Ishikawa (cell line): ENCODE results near the gene OSER1.

Source experiments
- CEBPB ChIP-seq: IDR thresholded peaks from 2 replicates; pipeline ENCODE4 v1.6.1; 2012
- CREB1 ChIP-seq: IDR thresholded peaks from 2 replicates; pipeline ENCODE4 v1.6.1; 2012; ENCODE audit warnings: low read depth
- EGR1 ChIP-seq: IDR thresholded peaks from 2 replicates; pipeline ENCODE4 v1.6.1; 2012
- EP300 ChIP-seq: IDR thresholded peaks from 2 replicates; pipeline ENCODE4 v1.6.1; 2012; ENCODE audit warnings: borderline replicate concordance
- FOXM1 ChIP-seq: IDR thresholded peaks from 2 replicates; pipeline ENCODE4 v1.6.1; 2012; ENCODE audit warnings: low read depth, borderline replicate concordance
- MAX ChIP-seq: IDR thresholded peaks from 2 replicates; pipeline ENCODE4 v1.6.1; 2012
- NFIC ChIP-seq: IDR thresholded peaks from 2 replicates; pipeline ENCODE4 v1.6.1; 2012
- RAD21 ChIP-seq: IDR thresholded peaks from 2 replicates; pipeline ENCODE4 v1.6.1; 2012; ENCODE audit warnings: low read depth
- TAF1 ChIP-seq: IDR thresholded peaks from 2 replicates; pipeline ENCODE4 v1.6.1; 2012; ENCODE audit warnings: low read depth, mild to moderate bottlenecking
- TCF12 ChIP-seq: IDR thresholded peaks from 2 replicates; pipeline ENCODE4 v1.6.1; 2012; ENCODE audit warnings: low read depth
- TEAD4 ChIP-seq: IDR thresholded peaks from 2 replicates; pipeline ENCODE4 v1.6.1; 2012
- YY1 ChIP-seq: IDR thresholded peaks from 2 replicates; pipeline ENCODE4 v1.6.1; 2012; ENCODE audit warnings: low read depth
- ZBTB7A ChIP-seq: IDR thresholded peaks from 2 replicates; pipeline ENCODE4 v1.6.1; 2012; ENCODE audit warnings: low read depth
- TF ChIP-seq, protein P1 (sequence below): IDR thresholded peaks from 2 replicates; pipeline ENCODE4 v1.6.1; 2012; ENCODE audit warnings: low read depth, mild to moderate bottlenecking
- TF ChIP-seq, protein P2 (sequence below): IDR thresholded peaks from 2 replicates; pipeline ENCODE4 v1.6.1; 2012

The OSER1 gene

DNA sequence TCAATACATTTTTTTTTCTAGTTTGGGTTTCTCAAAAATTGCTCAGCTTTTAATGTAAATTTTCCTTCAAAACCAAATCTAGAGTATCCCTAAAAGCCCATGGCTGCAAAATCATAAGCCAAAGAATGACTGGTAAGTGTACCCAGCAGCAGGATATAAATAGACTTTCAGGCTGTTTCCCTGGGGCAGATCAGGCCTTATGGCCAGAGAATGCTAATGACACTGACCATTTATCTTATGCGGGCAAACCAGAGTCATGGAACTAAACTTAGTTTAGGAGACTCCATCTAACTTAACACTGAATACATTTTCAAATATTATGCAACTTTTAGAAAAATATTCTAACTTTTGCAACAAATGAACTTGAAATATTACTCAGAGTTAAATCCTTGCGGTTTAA, 7.4 kb downstream of the OSER1 start:
- TF ChIP-seq, protein P1, sequence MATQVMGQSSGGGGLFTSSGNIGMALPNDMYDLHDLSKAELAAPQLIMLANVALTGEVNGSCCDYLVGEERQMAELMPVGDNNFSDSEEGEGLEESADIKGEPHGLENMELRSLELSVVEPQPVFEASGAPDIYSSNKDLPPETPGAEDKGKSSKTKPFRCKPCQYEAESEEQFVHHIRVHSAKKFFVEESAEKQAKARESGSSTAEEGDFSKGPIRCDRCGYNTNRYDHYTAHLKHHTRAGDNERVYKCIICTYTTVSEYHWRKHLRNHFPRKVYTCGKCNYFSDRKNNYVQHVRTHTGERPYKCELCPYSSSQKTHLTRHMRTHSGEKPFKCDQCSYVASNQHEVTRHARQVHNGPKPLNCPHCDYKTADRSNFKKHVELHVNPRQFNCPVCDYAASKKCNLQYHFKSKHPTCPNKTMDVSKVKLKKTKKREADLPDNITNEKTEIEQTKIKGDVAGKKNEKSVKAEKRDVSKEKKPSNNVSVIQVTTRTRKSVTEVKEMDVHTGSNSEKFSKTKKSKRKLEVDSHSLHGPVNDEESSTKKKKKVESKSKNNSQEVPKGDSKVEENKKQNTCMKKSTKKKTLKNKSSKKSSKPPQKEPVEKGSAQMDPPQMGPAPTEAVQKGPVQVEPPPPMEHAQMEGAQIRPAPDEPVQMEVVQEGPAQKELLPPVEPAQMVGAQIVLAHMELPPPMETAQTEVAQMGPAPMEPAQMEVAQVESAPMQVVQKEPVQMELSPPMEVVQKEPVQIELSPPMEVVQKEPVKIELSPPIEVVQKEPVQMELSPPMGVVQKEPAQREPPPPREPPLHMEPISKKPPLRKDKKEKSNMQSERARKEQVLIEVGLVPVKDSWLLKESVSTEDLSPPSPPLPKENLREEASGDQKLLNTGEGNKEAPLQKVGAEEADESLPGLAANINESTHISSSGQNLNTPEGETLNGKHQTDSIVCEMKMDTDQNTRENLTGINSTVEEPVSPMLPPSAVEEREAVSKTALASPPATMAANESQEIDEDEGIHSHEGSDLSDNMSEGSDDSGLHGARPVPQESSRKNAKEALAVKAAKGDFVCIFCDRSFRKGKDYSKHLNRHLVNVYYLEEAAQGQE: no peak
- TF ChIP-seq TAF1: no peak
- TF ChIP-seq CEBPB: no peak
- no peak for TF ChIP-seq ZBTB7A
- TF ChIP-seq FOXM1: no peak
- no peak for TF ChIP-seq TCF12
- no peak for TF ChIP-seq YY1
- no peak for TF ChIP-seq EGR1
- TF ChIP-seq, protein P2, sequence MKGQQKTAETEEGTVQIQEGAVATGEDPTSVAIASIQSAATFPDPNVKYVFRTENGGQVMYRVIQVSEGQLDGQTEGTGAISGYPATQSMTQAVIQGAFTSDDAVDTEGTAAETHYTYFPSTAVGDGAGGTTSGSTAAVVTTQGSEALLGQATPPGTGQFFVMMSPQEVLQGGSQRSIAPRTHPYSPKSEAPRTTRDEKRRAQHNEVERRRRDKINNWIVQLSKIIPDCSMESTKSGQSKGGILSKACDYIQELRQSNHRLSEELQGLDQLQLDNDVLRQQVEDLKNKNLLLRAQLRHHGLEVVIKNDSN: no peak
- TF ChIP-seq RAD21: no peak
- no peak for TF ChIP-seq TEAD4
- TF ChIP-seq CREB1: no peak

DNA sequence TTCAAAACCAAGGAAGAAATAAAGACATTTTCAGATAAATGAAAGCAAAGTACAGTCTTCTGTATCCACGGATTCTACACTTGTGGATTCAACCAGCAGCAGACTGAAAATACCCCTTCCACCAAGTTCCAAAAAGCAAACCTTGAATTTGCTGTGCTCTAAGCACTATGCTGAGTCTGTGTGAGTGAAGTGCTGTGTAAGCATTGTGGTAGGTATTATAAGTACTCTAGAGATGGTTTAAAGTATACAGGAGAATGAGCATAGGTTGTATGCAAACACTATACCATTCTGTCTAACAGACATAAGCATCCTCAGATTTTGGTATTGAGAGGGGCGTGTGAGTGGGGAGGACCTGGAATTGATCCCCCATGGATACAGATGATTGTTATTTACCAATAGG, 9.6 kb downstream of the OSER1 start:
- TF ChIP-seq MAX (no peak), EP300 (no peak), FOXM1 (no peak), TEAD4 (no peak), CEBPB (no peak), RAD21 (no peak), NFIC (no peak)
- TF ChIP-seq, protein P2: no peak

- TF ChIP-seq, protein P2: no peak
- TF ChIP-seq MAX: no peak
- TF ChIP-seq YY1: no peak
- no peak for TF ChIP-seq EP300
- no peak for TF ChIP-seq TCF12
- TF ChIP-seq TEAD4: no peak
- TF ChIP-seq CREB1: no peak
- TF ChIP-seq, protein P1: no peak
- no peak for TF ChIP-seq NFIC
- TF ChIP-seq TAF1: no peak
- no peak for TF ChIP-seq RAD21
- no peak for TF ChIP-seq FOXM1
- TF ChIP-seq EGR1: no peak
These were observed 10.2 kb downstream of the OSER1 start for GRCh38 chr20:44200371-44200770.

GRCh38 chr20:44199877-44200276, 10.7 kb downstream of the OSER1 start:
- no peak for TF ChIP-seq EGR1
- TF ChIP-seq, protein P1: no peak
- TF ChIP-seq RAD21: no peak
- TF ChIP-seq EP300: no peak
- TF ChIP-seq FOXM1: no peak
- no peak for TF ChIP-seq ZBTB7A
- no peak for TF ChIP-seq MAX
- no peak for TF ChIP-seq TEAD4
- TF ChIP-seq, protein P2: no peak
- no peak for TF ChIP-seq TAF1
- no peak for TF ChIP-seq TCF12
- no peak for TF ChIP-seq YY1
- no peak for TF ChIP-seq CEBPB
- no peak for TF ChIP-seq CREB1
- no peak for TF ChIP-seq NFIC
